ENCODE data around the gene ANKUB1. TPM values are rescaled to one million over a fixed set of nuclear protein-coding genes. Genes with fewer than 3 reads are reported as not detected.

ANKUB1 gene
- total RNA-seq, 4 donors from 2014 or later = not detected

DNA sequence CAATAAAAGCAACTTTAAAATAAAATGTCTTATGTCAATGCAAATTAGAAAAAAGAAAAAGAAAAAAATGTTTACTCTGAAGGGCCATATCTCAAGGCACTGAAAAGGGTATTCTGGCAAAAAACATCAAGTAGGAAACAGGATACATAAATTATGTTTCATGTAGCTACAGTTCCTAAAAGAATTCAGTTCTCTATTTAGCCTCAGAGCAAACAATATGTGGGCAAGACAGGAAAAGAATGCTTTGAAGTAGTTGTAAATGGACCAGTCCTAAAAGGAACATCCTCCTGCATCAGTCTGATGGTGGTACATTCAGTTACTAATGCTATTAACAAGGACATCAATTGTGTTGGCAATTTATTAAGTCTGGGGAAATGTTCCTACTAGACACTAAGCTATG, 48.2 kb downstream of the ANKUB1 start:
- H3K36me3 ChIP-seq = peaks cover 0 to 86% of the 10 kb centered on the region in 2 donors
- no peaks in the 10 kb centered on the region for H3K4me1 ChIP-seq
- intact Hi-C loops (cut with DNase I; ENCODE audit: low total_unique reads) = no loop called here
- H3K4me3 ChIP-seq = no peak overlapping the region
- no peaks in the 10 kb centered on the region for H3K27me3 ChIP-seq
- in situ Hi-C loops (cut with MboI; ENCODE audit: low sequenced_read_pairs in 4 of 4) = no loop called here
- TF ChIP-seq, protein P1, sequence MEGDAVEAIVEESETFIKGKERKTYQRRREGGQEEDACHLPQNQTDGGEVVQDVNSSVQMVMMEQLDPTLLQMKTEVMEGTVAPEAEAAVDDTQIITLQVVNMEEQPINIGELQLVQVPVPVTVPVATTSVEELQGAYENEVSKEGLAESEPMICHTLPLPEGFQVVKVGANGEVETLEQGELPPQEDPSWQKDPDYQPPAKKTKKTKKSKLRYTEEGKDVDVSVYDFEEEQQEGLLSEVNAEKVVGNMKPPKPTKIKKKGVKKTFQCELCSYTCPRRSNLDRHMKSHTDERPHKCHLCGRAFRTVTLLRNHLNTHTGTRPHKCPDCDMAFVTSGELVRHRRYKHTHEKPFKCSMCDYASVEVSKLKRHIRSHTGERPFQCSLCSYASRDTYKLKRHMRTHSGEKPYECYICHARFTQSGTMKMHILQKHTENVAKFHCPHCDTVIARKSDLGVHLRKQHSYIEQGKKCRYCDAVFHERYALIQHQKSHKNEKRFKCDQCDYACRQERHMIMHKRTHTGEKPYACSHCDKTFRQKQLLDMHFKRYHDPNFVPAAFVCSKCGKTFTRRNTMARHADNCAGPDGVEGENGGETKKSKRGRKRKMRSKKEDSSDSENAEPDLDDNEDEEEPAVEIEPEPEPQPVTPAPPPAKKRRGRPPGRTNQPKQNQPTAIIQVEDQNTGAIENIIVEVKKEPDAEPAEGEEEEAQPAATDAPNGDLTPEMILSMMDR (IDR thresholded peaks at IDR 0.05 in 4 of 5, conservative IDR thresholded peaks at IDR 0.05 in 1 of 5) = no peak
- no peak for TF ChIP-seq POLR2A (IDR thresholded peaks at IDR 0.05)
- no peak overlapping the region for H3K27ac ChIP-seq
- DNase-seq = no peak
- ATAC-seq = no peak
- no peaks in the 10 kb centered on the region for H3K9me3 ChIP-seq

DNA sequence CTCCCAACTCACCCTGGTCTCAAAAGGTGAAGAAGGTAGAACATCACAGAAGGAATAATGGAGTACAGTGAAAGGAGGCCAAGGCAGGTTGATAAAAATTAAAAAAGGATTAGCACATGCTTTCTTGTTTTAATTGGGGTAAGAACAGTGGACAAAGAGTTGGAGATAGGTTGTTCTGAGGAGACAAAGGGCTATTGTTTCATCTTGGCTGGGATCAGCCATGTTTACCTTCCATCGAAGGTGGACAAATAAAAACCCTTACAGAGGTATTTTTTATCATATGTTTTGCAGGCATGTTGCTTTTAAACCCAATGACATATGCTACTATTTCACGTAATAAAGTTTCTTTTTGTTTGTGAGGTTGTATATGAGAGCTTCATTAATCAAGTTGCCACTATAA, 53.0 kb downstream of the ANKUB1 start:
- Histone ChIP-seq H3K9me3 (no peaks in the 10 kb centered on the region), H3K27me3 (no peaks in the 10 kb centered on the region), H3K36me3 (peaks cover 0 to 44% of the 10 kb centered on the region in 2 donors), H3K4me3 (no peak overlapping the region), H3K27ac (no peak overlapping the region), H3K4me1 (no peaks in the 10 kb centered on the region)
- DNase-seq (no peak), ATAC-seq (no peak)
- intact Hi-C loops (cut with DNase I; ENCODE audit: low total_unique reads) = no loop called here
- no peak for TF ChIP-seq POLR2A (IDR thresholded peaks at IDR 0.05)
- TF ChIP-seq, protein P1 (IDR thresholded peaks at IDR 0.05 in 4 of 5, conservative IDR thresholded peaks at IDR 0.05 in 1 of 5) = no peak
- in situ Hi-C loops (cut with MboI; ENCODE audit: low sequenced_read_pairs in 4 of 4) = no loop called here

DNA sequence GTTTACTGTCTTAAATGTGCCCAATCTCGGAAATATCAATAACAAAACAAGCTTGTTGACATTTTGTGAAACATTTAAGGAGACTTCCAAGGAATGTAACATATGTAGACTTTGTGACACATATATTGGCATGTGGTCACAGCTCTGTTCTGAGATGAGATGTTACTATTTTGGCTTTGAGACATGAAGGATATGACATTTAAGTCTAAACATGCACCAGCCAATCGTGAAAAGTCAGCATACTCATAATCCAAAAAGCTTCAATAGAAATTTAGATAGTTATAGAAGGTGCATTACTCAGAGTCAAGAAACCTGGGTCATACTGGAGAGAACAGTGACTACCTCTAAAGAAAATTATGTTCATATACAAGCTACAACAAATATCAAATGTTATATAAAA, 53.5 kb downstream of the ANKUB1 start:
- intact Hi-C loops (cut with DNase I; ENCODE audit: low total_unique reads) = no loop called here
- no peaks in the 10 kb centered on the region for H3K27me3 ChIP-seq
- TF ChIP-seq POLR2A (IDR thresholded peaks at IDR 0.05) = no peak
- TF ChIP-seq, protein P1 (IDR thresholded peaks at IDR 0.05 in 4 of 5, conservative IDR thresholded peaks at IDR 0.05 in 1 of 5) = no peak
- no peak overlapping the region for H3K4me3 ChIP-seq
- H3K9me3 ChIP-seq = no peaks in the 10 kb centered on the region
- no peaks in the 10 kb centered on the region for H3K4me1 ChIP-seq
- in situ Hi-C loops (cut with MboI; ENCODE audit: low sequenced_read_pairs in 4 of 4) = no loop called here
- DNase-seq (no peak), ATAC-seq (no peak)
- H3K36me3 ChIP-seq = peaks cover 0 to 39% of the 10 kb centered on the region in 2 donors
- no peak overlapping the region for H3K27ac ChIP-seq

DNA sequence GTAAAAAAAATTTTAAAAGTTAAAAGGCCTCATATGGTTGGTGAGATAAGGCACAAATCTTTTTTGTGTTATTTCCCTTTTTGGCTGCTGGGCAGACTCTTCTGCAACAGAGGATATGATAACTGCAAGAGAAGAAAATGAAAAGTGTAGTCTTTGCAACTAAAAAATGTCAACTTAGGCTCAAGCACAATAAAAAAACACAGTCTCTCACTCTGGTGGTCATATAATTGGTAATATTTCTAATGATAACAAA, 55.5 kb downstream of the ANKUB1 start:
- ATAC-seq (no peak), DNase-seq (no peak)
- no peaks in the 10 kb centered on the region for H3K27me3 ChIP-seq
- in situ Hi-C loops (cut with MboI; ENCODE audit: low sequenced_read_pairs in 4 of 4) (no loop called here), intact Hi-C loops (cut with DNase I; ENCODE audit: low total_unique reads) (no loop called here)
- H3K9me3 ChIP-seq = no peaks in the 10 kb centered on the region
- no peak overlapping the region for H3K4me3 ChIP-seq
- peaks cover 0 to 28% of the 10 kb centered on the region in 2 donors for H3K36me3 ChIP-seq
- TF ChIP-seq, protein P1 (IDR thresholded peaks at IDR 0.05 in 4 of 5, conservative IDR thresholded peaks at IDR 0.05 in 1 of 5) = no peak
- TF ChIP-seq POLR2A (IDR thresholded peaks at IDR 0.05) = no peak
- H3K4me1 ChIP-seq = no peaks in the 10 kb centered on the region
- H3K27ac ChIP-seq = no peak overlapping the region

DNA sequence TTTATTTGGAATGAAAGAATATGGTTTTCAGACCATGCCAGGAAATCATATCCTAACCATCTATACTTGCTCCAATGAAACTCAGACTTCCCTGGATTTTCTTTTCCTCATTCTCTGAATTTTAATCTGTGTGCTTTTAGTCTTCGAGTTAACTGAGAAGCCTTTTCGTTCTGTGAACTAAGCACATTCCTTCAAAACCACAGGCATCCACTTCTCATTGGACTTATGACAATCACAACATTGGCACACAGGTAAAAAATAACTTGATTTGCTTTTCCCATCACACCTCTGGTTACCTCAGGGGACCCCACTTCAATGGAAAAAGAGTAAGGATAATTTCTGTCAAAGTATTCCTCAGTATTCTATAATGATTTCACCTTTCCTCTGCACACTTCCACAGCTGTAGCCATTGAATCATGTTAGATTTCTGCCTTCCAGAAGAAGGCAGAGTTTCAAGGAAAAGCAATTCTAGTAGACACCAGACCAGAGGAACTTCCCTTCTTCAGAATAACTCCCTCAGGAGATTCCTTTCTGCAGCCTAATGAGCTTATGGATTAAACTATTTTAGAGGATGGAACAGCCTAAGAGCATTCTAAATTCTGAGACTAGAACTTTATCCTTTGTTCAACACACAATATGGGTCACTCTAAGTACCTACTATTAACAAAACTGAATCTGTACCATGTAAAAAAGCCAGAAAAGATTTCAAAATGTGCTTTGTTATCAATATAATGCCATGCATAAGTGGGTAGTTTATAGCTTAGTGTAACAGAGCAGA, 56.0 kb downstream of the ANKUB1 start:
- DNase-seq (no peak), ATAC-seq (no peak)
- no peak for TF ChIP-seq POLR2A (IDR thresholded peaks at IDR 0.05)
- TF ChIP-seq, protein P1 (IDR thresholded peaks at IDR 0.05 in 4 of 5, conservative IDR thresholded peaks at IDR 0.05 in 1 of 5) = no peak
- Histone ChIP-seq H3K27ac (no peak overlapping the region), H3K9me3 (no peaks in the 10 kb centered on the region), H3K36me3 (peaks cover 0 to 25% of the 10 kb centered on the region in 2 donors), H3K27me3 (no peaks in the 10 kb centered on the region), H3K4me3 (no peak overlapping the region), H3K4me1 (no peaks in the 10 kb centered on the region)
- intact Hi-C loops (cut with DNase I; ENCODE audit: low total_unique reads) = no loop called here
- in situ Hi-C loops (cut with MboI; ENCODE audit: low sequenced_read_pairs in 4 of 4) = no loop called here

All from gastrocnemius medialis (tissue), 4 donors.